ENCODE measurements around the gene COL18A1. TPM values are rescaled to one million over a fixed set of nuclear protein-coding genes. Genes with fewer than 3 reads are reported as not detected.

The COL18A1 gene
- total RNA-seq, 2 donors from 2014 or later, result 117 to 134 TPM

DNA sequence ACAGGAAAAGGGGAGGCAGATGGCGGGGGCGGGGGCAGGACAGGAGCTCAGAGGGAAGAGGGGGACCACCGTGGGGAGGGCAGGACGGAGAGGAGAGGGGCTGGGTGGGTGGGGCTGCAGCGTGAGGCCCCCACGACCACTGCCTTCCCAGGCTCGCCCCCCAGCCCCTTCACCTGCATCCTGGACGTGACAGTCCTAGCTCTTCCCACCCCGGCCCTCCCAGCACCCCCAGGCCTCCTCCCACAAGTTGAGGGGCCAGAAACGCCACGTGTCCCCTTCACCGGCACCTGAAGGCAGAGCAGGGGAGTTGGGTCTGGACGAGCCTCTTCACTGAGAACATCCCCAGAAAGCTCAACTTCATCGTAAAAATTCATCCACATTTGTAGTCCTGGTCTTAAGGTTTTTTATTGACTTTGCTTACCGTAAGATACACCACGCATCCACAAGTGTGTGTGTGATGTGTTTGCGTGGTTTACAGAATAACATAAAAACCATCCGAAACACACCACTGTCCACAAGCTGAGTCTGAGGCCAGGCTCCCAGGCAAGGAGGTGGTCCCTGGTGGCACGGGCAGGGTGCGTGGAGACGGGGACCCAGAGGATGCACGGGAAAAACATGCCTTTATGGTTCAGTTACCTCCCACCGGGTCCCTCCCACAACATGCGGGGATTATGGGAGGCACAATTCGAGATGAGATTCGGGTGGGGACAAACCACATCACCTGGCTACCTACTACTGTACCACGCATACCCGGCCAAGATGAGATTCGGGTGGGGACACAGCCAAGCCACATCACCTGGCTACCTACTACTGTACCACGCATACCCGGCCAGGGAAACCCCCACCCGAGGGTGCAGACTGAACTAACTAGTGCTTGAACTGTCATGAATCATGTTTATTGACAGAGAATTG, 13.9 kb upstream of the COL18A1 start:
- no peaks in the 10 kb centered on the region for H3K27me3 ChIP-seq
- H3K36me3 ChIP-seq, result no peaks in the 10 kb centered on the region
- H3K9me3 ChIP-seq, result no peaks in the 10 kb centered on the region
- TF ChIP-seq, protein P1, sequence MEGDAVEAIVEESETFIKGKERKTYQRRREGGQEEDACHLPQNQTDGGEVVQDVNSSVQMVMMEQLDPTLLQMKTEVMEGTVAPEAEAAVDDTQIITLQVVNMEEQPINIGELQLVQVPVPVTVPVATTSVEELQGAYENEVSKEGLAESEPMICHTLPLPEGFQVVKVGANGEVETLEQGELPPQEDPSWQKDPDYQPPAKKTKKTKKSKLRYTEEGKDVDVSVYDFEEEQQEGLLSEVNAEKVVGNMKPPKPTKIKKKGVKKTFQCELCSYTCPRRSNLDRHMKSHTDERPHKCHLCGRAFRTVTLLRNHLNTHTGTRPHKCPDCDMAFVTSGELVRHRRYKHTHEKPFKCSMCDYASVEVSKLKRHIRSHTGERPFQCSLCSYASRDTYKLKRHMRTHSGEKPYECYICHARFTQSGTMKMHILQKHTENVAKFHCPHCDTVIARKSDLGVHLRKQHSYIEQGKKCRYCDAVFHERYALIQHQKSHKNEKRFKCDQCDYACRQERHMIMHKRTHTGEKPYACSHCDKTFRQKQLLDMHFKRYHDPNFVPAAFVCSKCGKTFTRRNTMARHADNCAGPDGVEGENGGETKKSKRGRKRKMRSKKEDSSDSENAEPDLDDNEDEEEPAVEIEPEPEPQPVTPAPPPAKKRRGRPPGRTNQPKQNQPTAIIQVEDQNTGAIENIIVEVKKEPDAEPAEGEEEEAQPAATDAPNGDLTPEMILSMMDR (IDR thresholded peaks at IDR 0.05), result no peak
- peaks cover 0 to 17% of the 10 kb centered on the region in 2 donors for H3K4me1 ChIP-seq
- DNase-seq (ENCODE audit: low spot score), result no peak
- H3K4me3 ChIP-seq, result no peak overlapping the region
- H3K27ac ChIP-seq, result no peak overlapping the region

- Histone ChIP-seq H3K4me3 (no peak overlapping the region), H3K36me3 (no peaks in the 10 kb centered on the region), H3K27ac (no peak overlapping the region), H3K9me3 (no peaks in the 10 kb centered on the region), H3K4me1 (peaks cover 0 to 9% of the 10 kb centered on the region in 2 donors), H3K27me3 (no peaks in the 10 kb centered on the region)
- TF ChIP-seq, protein P1 (IDR thresholded peaks at IDR 0.05), result no peak
- no peak for DNase-seq (ENCODE audit: low spot score)
Measured at GRCh38 chr21:45391743-45392572, 13.0 kb upstream of the COL18A1 start.

- no peak overlapping the region for H3K27ac ChIP-seq
- no peak for DNase-seq (ENCODE audit: low spot score)
- TF ChIP-seq, protein P1 (IDR thresholded peaks at IDR 0.05), result no peak
Measured at GRCh38 chr21:45392573-45392971, 12.4 kb upstream of the COL18A1 start.

DNA sequence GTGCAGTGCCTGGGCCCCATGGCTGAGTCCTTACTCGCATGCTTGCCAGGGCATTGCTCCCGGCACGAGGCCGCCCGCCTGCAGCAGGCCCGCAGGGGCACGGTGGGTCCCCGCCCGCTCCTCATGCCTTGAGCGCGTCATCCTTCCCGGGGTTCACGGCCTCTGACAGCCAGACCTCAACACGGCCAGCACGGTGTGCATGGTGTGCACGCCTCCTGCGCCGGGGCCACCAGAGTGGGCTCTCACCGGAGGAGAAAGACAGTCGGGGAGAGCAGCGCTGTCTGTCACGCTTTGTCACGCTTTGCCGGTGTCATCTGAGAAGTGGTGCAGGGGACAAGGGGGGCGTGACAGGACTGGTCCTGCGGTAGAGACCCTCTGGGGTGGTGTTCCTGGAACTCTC, 11.9 kb upstream of the COL18A1 start:
- Histone ChIP-seq H3K27me3 (no peaks in the 10 kb centered on the region), H3K9me3 (no peaks in the 10 kb centered on the region), H3K27ac (no peak overlapping the region), H3K4me3 (no peak overlapping the region), H3K36me3 (no peaks in the 10 kb centered on the region), H3K4me1 (no peaks in the 10 kb centered on the region)
- no peak for DNase-seq (ENCODE audit: low spot score)
- TF ChIP-seq, protein P1 (IDR thresholded peaks at IDR 0.05), result no peak

More at GRCh38 chr21:45392573-45392971, 12.4 kb upstream of the COL18A1 start:
- H3K36me3 ChIP-seq, result no peaks in the 10 kb centered on the region
- H3K27me3 ChIP-seq, result no peaks in the 10 kb centered on the region
- no peak overlapping the region for H3K4me3 ChIP-seq
- H3K9me3 ChIP-seq, result no peaks in the 10 kb centered on the region
- H3K4me1 ChIP-seq, result peaks cover 0 to 3% of the 10 kb centered on the region in 2 donors

DNA sequence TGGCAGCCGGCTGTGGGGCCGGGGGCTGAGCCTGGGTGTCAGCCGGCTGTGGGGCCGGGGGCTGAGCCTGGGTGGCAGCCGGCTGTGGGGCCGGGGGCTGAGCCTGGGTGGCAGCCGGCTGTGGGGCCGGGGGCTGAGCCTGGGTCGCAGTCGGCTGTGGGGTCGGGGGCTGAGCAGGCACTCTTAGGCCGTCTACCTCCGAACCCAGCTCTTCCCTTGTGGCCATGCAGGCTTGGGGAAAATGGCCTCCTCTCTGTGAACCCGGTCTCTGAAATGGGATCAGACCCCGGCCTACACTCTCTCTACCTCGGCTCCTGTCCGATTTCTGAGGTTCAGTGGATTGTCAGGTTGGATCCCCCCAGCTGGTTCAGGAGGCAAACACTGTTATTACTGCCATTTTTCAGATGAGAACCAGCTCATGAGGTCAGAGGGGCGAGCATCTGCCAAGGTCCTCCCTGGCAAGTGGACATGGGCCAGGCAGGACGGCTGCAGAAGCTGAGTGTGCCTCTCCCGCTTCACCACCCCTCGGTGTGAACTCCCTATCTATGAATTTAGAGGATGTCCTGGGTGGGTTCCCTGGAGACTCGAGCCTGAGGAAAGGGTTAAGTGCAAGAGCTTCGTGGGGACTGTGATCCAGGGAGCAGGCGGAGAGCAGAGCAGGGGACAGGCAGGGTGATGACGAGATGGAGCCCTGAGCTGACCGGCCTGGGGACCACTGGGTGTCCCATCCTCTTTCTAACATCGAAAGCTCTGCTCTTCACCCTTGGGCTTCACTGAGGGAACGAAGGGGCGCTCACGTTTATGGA, 10.9 kb upstream of the COL18A1 start:
- Histone ChIP-seq H3K4me3 (no peak overlapping the region), H3K36me3 (no peaks in the 10 kb centered on the region), H3K4me1 (no peaks in the 10 kb centered on the region), H3K9me3 (no peaks in the 10 kb centered on the region), H3K27me3 (no peaks in the 10 kb centered on the region), H3K27ac (no peak overlapping the region)
- TF ChIP-seq, protein P1 (IDR thresholded peaks at IDR 0.05), result no peak
- no peak for DNase-seq (ENCODE audit: low spot score)

Data from right atrium auricular region (tissue), 2 donors.